ENCODE data around the gene FAM20C.

FAM20C gene

GRCh38 chr7:167976-168791, 24.2 kb upstream of the FAM20C start:
- H3K27me3 ChIP-seq, result peaks cover 2 to 8% (median 5%) of the 10 kb centered on the region in 11 experiments; a peak in 16 of 22 replicates
- H3K27ac ChIP-seq, result no peak overlapping the region
- H4K20me1 ChIP-seq, result no peaks in the 10 kb centered on the region
- no peak overlapping the region for H3K4me3 ChIP-seq
- H3K9me3 ChIP-seq (replicated peaks in 1 of 11), result no peaks in the 10 kb centered on the region; a peak in 1 of 22 replicates
- H3K9ac ChIP-seq, result peak overlapping the region in 1 of 11 experiments; percentile 24; a peak in 2 of 22 replicates
- no peak for TF ChIP-seq Cebpa-rat (IDR thresholded peaks at IDR 0.05)
- H3K4me2 ChIP-seq, result peak overlapping the region; percentile 78 to 94 (median 89)
- no peaks in the 10 kb centered on the region for H3K36me3 ChIP-seq
- H3K4me1 ChIP-seq, result peaks cover 51 to 55% (median 53%) of the 10 kb centered on the region in 10 experiments

- Histone ChIP-seq H3K4me2 (no peak overlapping the region), H3K27ac (no peak overlapping the region), H4K20me1 (no peaks in the 10 kb centered on the region), H3K9me3 (replicated peaks in 1 of 11) (no peaks in the 10 kb centered on the region; a peak in 1 of 22 replicates), H3K4me1 (peaks cover 37 to 41% (median 40%) of the 10 kb centered on the region in 10 experiments), H3K9ac (no peak overlapping the region), H3K4me3 (no peak overlapping the region), H3K36me3 (no peaks in the 10 kb centered on the region), H3K27me3 (no peaks in the 10 kb centered on the region)
- no peak for TF ChIP-seq Cebpa-rat (IDR thresholded peaks at IDR 0.05)
Measured at GRCh38 chr7:169276-170172, 22.8 kb upstream of the FAM20C start.

GRCh38 chr7:170551-171363, 21.6 kb upstream of the FAM20C start:
- Histone ChIP-seq H3K4me2 (no peak overlapping the region), H3K9me3 (replicated peaks in 1 of 11) (no peaks in the 10 kb centered on the region; a peak in 1 of 22 replicates), H4K20me1 (no peaks in the 10 kb centered on the region; a peak in 1 of 22 replicates), H3K27ac (no peak overlapping the region), H3K9ac (no peak overlapping the region), H3K4me1 (peaks cover 25 to 29% (median 27%) of the 10 kb centered on the region in 10 experiments), H3K27me3 (no peaks in the 10 kb centered on the region), H3K36me3 (no peaks in the 10 kb centered on the region), H3K4me3 (no peak overlapping the region)
- no peak for TF ChIP-seq Cebpa-rat (IDR thresholded peaks at IDR 0.05)

- Histone ChIP-seq H3K27ac (no peak overlapping the region), H3K36me3 (no peaks in the 10 kb centered on the region), H3K4me2 (no peak overlapping the region), H3K9me3 (replicated peaks in 1 of 11) (no peaks in the 10 kb centered on the region; a peak in 1 of 22 replicates), H3K4me3 (no peak overlapping the region), H3K4me1 (peaks cover 20 to 25% (median 22%) of the 10 kb centered on the region in 10 experiments), H4K20me1 (no peaks in the 10 kb centered on the region; a peak in 1 of 22 replicates), H3K27me3 (no peaks in the 10 kb centered on the region), H3K9ac (no peak overlapping the region)
- TF ChIP-seq Cebpa-rat (IDR thresholded peaks at IDR 0.05), result no peak
Measured at GRCh38 chr7:171364-171904, 20.9 kb upstream of the FAM20C start.

GRCh38 chr7:171912-172515, 20.4 kb upstream of the FAM20C start:
- Histone ChIP-seq H3K9ac (peak overlapping the region in 1 of 11 experiments; percentile 35; a peak in 1 of 22 replicates), H3K4me3 (no peak overlapping the region), H4K20me1 (no peaks in the 10 kb centered on the region; a peak in 1 of 22 replicates), H3K4me2 (no peak overlapping the region), H3K36me3 (no peaks in the 10 kb centered on the region), H3K9me3 (replicated peaks in 1 of 11) (no peaks in the 10 kb centered on the region; a peak in 1 of 22 replicates), H3K4me1 (peaks cover 14 to 19% (median 17%) of the 10 kb centered on the region in 10 experiments), H3K27ac (no peak overlapping the region), H3K27me3 (no peaks in the 10 kb centered on the region)
- no peak for TF ChIP-seq Cebpa-rat (IDR thresholded peaks at IDR 0.05)

GRCh38 chr7:173209-173918, 19.0 kb upstream of the FAM20C start:
- Histone ChIP-seq H4K20me1 (no peaks in the 10 kb centered on the region; a peak in 1 of 22 replicates), H3K27ac (no peak overlapping the region), H3K4me3 (no peak overlapping the region), H3K4me2 (no peak overlapping the region), H3K9me3 (replicated peaks in 1 of 11) (no peaks in the 10 kb centered on the region; a peak in 1 of 22 replicates), H3K9ac (no peak overlapping the region), H3K36me3 (no peaks in the 10 kb centered on the region), H3K4me1 (peaks cover 4 to 9% (median 7%) of the 10 kb centered on the region in 10 experiments), H3K27me3 (no peaks in the 10 kb centered on the region)
- TF ChIP-seq Cebpa-rat (IDR thresholded peaks at IDR 0.05), result no peak

- H3K9ac ChIP-seq, result no peak overlapping the region
- no peak for TF ChIP-seq Cebpa-rat (IDR thresholded peaks at IDR 0.05)
Measured at GRCh38 chr7:174716-175115, 17.7 kb upstream of the FAM20C start.

More at GRCh38 chr7:174716-175115, 17.7 kb upstream of the FAM20C start:
- H3K4me1 ChIP-seq, result peaks cover 16 to 18% (median 18%) of the 10 kb centered on the region in 10 experiments
- no peaks in the 10 kb centered on the region; a peak in 1 of 22 replicates for H4K20me1 ChIP-seq
- no peak overlapping the region for H3K27ac ChIP-seq
- H3K27me3 ChIP-seq, result peaks cover 0 to 2% (median 0%) of the 10 kb centered on the region in 11 experiments; a peak in 3 of 22 replicates
- no peaks in the 10 kb centered on the region; a peak in 1 of 22 replicates for H3K9me3 ChIP-seq (replicated peaks in 1 of 11)
- H3K36me3 ChIP-seq, result no peaks in the 10 kb centered on the region
- no peak overlapping the region for H3K4me2 ChIP-seq
- H3K4me3 ChIP-seq, result no peak overlapping the region
